ENCODE data around the gene EPHA4. TPM values are rescaled to one million over a fixed set of nuclear protein-coding genes. Genes with fewer than 3 reads are reported as not detected.

Gene EPHA4
- total RNA-seq, 1 experiment from 2014 or later = 3.4 TPM

DNA sequence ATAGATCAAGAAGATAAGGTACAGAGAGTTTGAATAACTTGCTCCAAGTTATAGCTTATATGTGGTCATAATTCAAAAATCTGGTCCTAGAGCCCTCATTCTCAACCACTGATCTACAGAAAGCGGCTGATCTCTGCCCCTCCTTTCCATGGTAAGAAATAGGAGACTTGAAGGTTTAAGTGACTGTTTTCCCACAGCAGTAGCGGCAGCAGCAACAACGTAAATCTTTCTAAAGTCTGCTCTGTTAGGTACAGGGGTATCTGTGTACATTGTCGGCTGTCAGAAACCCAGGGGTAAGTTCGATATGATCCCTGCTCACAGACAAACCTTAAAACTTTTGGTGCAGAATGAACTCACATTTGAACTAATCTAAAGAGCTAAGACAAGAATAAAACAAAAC is 105.4 kb downstream of the EPHA4 start:
- ChIA-PET CTCF (no interaction called here), POLR2A (no interaction called here)
- Histone ChIP-seq H3K27me3 (ENCODE audit: control insufficient read depth, insufficient read depth, low read length) (no peaks in the 10 kb centered on the region), H3K4me1 (ENCODE audit: control insufficient read depth, insufficient read depth, low read length) (no peaks in the 10 kb centered on the region), H3K36me3 (ENCODE audit: control insufficient read depth, insufficient read depth, low read length) (no peaks in the 10 kb centered on the region), H3K9me3 (ENCODE audit: control insufficient read depth, insufficient read depth, low read depth, low read length) (no peaks in the 10 kb centered on the region), H3K4me3 (ENCODE audit: low read depth in 2 of 2, low read length in 2 of 2) (no peak overlapping the region), H3K27ac (ENCODE audit: low read length) (no peak overlapping the region)
- intact Hi-C loops (cut with micrococcal nuclease; ENCODE audit: unreplicated experiment) (no loop called here), in situ Hi-C loops (cut with HindIII; ENCODE audit: low pct_unique_long_range_greater_than_20kb, low sequenced_read_pairs) (no loop called here)
- DNase-seq (ENCODE audit: low read depth, low spot score) (no peak), ATAC-seq (no peak)
- TF ChIP-seq, protein P1, sequence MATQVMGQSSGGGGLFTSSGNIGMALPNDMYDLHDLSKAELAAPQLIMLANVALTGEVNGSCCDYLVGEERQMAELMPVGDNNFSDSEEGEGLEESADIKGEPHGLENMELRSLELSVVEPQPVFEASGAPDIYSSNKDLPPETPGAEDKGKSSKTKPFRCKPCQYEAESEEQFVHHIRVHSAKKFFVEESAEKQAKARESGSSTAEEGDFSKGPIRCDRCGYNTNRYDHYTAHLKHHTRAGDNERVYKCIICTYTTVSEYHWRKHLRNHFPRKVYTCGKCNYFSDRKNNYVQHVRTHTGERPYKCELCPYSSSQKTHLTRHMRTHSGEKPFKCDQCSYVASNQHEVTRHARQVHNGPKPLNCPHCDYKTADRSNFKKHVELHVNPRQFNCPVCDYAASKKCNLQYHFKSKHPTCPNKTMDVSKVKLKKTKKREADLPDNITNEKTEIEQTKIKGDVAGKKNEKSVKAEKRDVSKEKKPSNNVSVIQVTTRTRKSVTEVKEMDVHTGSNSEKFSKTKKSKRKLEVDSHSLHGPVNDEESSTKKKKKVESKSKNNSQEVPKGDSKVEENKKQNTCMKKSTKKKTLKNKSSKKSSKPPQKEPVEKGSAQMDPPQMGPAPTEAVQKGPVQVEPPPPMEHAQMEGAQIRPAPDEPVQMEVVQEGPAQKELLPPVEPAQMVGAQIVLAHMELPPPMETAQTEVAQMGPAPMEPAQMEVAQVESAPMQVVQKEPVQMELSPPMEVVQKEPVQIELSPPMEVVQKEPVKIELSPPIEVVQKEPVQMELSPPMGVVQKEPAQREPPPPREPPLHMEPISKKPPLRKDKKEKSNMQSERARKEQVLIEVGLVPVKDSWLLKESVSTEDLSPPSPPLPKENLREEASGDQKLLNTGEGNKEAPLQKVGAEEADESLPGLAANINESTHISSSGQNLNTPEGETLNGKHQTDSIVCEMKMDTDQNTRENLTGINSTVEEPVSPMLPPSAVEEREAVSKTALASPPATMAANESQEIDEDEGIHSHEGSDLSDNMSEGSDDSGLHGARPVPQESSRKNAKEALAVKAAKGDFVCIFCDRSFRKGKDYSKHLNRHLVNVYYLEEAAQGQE (IDR thresholded peaks at IDR 0.05; ENCODE audit: insufficient read depth in 1 of 2, low read depth in 2 of 2, low read length in 1 of 2) = no peak
- TF ChIP-seq POLR2AphosphoS5 (IDR thresholded peaks at IDR 0.05; ENCODE audit: low read depth, low read length) (no peak), SIN3A (IDR thresholded peaks at IDR 0.05; ENCODE audit: borderline replicate concordance, insufficient read depth, low read depth, low read length) (no peak), TCF7L2 (IDR thresholded peaks at IDR 0.05; ENCODE audit: low read depth, low read length) (no peak)
- TF ChIP-seq, protein P2, sequence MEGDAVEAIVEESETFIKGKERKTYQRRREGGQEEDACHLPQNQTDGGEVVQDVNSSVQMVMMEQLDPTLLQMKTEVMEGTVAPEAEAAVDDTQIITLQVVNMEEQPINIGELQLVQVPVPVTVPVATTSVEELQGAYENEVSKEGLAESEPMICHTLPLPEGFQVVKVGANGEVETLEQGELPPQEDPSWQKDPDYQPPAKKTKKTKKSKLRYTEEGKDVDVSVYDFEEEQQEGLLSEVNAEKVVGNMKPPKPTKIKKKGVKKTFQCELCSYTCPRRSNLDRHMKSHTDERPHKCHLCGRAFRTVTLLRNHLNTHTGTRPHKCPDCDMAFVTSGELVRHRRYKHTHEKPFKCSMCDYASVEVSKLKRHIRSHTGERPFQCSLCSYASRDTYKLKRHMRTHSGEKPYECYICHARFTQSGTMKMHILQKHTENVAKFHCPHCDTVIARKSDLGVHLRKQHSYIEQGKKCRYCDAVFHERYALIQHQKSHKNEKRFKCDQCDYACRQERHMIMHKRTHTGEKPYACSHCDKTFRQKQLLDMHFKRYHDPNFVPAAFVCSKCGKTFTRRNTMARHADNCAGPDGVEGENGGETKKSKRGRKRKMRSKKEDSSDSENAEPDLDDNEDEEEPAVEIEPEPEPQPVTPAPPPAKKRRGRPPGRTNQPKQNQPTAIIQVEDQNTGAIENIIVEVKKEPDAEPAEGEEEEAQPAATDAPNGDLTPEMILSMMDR (IDR thresholded peaks at IDR 0.05) = no peak
- BruUV-seq (replicated peaks) = no TSS peak

DNA sequence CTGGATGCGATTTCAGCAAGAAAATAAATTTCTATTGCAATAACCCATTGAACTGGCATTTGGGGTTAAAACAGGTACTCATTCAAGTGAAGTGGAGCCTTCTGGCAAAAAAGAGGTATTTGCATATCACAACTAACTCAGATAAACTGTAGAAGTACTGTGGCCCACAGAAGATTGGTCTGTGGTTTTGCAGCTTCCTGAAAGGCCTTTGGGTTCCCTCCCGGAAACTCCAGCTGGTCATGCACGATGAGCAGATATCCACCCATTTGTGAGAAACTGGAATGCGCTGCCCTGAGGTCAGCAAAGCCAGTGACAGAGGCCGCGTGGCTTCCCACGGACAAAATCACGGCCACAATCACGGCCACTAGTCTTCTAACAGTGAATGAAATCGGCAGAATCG is 106.3 kb downstream of the EPHA4 start:
- in situ Hi-C loops (cut with HindIII; ENCODE audit: low pct_unique_long_range_greater_than_20kb, low sequenced_read_pairs) (no loop called here), intact Hi-C loops (cut with micrococcal nuclease; ENCODE audit: unreplicated experiment) (no loop called here)
- TF ChIP-seq TCF7L2 (IDR thresholded peaks at IDR 0.05; ENCODE audit: low read depth, low read length) (no peak), POLR2AphosphoS5 (IDR thresholded peaks at IDR 0.05; ENCODE audit: low read depth, low read length) (no peak), SIN3A (IDR thresholded peaks at IDR 0.05; ENCODE audit: borderline replicate concordance, insufficient read depth, low read depth, low read length) (no peak)
- TF ChIP-seq, protein P2 (IDR thresholded peaks at IDR 0.05) = no peak
- TF ChIP-seq, protein P1 (IDR thresholded peaks at IDR 0.05; ENCODE audit: insufficient read depth in 1 of 2, low read depth in 2 of 2, low read length in 1 of 2) = no peak
- ATAC-seq = no peak
- ChIA-PET POLR2A (no interaction called here), CTCF (no interaction called here)
- Histone ChIP-seq H3K27ac (ENCODE audit: low read length) (no peak overlapping the region), H3K4me3 (ENCODE audit: low read depth in 2 of 2, low read length in 2 of 2) (no peak overlapping the region), H3K27me3 (ENCODE audit: control insufficient read depth, insufficient read depth, low read length) (no peaks in the 10 kb centered on the region), H3K36me3 (ENCODE audit: control insufficient read depth, insufficient read depth, low read length) (no peaks in the 10 kb centered on the region), H3K4me1 (ENCODE audit: control insufficient read depth, insufficient read depth, low read length) (no peaks in the 10 kb centered on the region), H3K9me3 (ENCODE audit: control insufficient read depth, insufficient read depth, low read depth, low read length) (no peaks in the 10 kb centered on the region)
- BruUV-seq (replicated peaks) = no TSS peak
- DNase-seq (ENCODE audit: low read depth, low spot score) = no peak

All from Panc1 (cell line).